SK-N-MC (cell line): ENCODE data around the gene CFDP1.

Source experiments
- EZH2 ChIP-seq: fragments of 200-600 bp; sonication (generic); IDR thresholded peaks from one replicate; pipeline ENCODE4 v1.6.1; 2017; ENCODE audit warnings: antibody characterized with exemption
- POLR2AphosphoS5 ChIP-seq: IDR thresholded peaks from 2 replicates; pipeline ENCODE4 v1.6.1; 2012; ENCODE audit warnings: mild to moderate bottlenecking, low read depth, low read length, borderline replicate concordance

DNA sequence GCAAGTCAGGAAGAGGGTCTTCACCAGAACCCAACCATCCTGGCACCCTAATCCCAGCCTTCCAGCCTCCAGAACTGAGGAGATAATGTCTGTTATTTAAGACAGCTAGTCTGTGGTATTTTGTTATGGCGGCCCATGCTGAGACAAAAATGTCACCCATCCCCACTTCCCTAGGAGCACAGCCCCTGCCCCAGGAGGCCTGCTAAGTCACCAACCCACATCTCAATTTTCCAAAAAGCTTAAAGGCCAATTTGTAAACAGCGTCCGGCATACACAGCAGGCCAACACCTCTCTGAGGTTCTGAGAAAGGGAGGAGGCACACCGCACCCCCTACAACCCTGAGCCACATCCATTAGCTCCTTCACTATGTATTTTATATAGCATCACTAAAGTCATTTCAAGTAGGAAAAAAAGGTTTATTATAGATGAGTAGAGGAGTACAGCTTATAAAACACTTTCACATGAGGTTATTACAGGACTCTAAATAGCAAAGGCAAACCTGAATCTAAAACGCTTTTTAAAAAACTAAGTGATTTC, 24.2 kb upstream of the CFDP1 start:
- TF ChIP-seq EZH2 (no peak), POLR2AphosphoS5 (no peak)
